OCI-LY7 (cell line): Measurements from ENCODE around the gene RIPK1. TPM values are rescaled to one million over a fixed set of nuclear protein-coding genes. Genes with fewer than 3 reads are reported as not detected.

Source experiments
- BruUV-seq: library from RNA; stranded (reverse); fragments of 400-500 nt; replicated peaks from 2 replicates; lab custom pipeline; 2021; lab: Mats Ljungman, UMichigan
- CTCF ChIA-PET: fragments of 300-600 bp; sonication (Branson Sonifier 250); formaldehyde crosslinking; loops from one replicate; lab custom pipeline; 2022; ENCODE audit warnings: antibody characterized with exemption; ENCODE audit not compliant: unreplicated experiment; lab: Charles Lee
- POLR2A ChIA-PET: fragments of 300-600 bp; sonication (Branson Sonifier 250); formaldehyde crosslinking; loops from one replicate; lab custom pipeline; 2022; ENCODE audit warnings: antibody characterized with exemption; lab: Charles Lee
- DNase-seq: peaks from one replicate; pipeline ENCODE4 v3.0.0-alpha.2; 2015; ENCODE audit warnings: low spot score
- H2AFZ ChIP-seq: fragments of 200-600 bp; sonication (generic), shearing (Covaris generic); 2 replicates; pipeline ENCODE4 v1.6.1; 2014; ENCODE audit warnings: mild to moderate bottlenecking, antibody characterized with exemption, low read length, moderate library complexity
- H3K27ac ChIP-seq: fragments of 200-600 bp; sonication (generic); 2 replicates; pipeline ENCODE4 v1.5.1; 2014; ENCODE audit warnings: mixed run types, low read depth, mild to moderate bottlenecking, moderate library complexity, low read length, inconsistent platforms; ENCODE audit not compliant: poor library complexity, severe bottlenecking
- H3K36me3 ChIP-seq: fragments of 200-600 bp; sonication (generic); 2 replicates; pipeline ENCODE4 v1.6.1; 2014; ENCODE audit warnings: mild to moderate bottlenecking, antibody characterized with exemption, low read length, moderate library complexity, mixed read lengths; ENCODE audit not compliant: insufficient read depth
- H3K4me1 ChIP-seq: fragments of 200-600 bp; sonication (generic); 2 replicates; pipeline ENCODE4 v1.5.1; 2014; ENCODE audit warnings: mild to moderate bottlenecking, low read length; ENCODE audit not compliant: insufficient read depth, poor library complexity, severe bottlenecking
- H3K4me2 ChIP-seq: fragments of 200-600 bp; sonication (generic); 2 replicates; pipeline ENCODE4 v1.6.1; 2014; ENCODE audit warnings: mild to moderate bottlenecking, low read length
- H3K4me3 ChIP-seq: fragments of 200-600 bp; sonication (generic); 2 replicates; pipeline ENCODE4 v1.5.1; 2014; ENCODE audit warnings: mild to moderate bottlenecking, low read depth, low read length; ENCODE audit not compliant: poor library complexity, severe bottlenecking
- H3K79me2 ChIP-seq: fragments of 200-600 bp; sonication (generic); 2 replicates; pipeline ENCODE4 v1.6.1; 2016; ENCODE audit warnings: low read depth, mild to moderate bottlenecking, low read length, moderate library complexity, mixed read lengths; ENCODE audit not compliant: insufficient read depth
- H3K9me2 ChIP-seq: fragments of 200-600 bp; sonication (generic); 2 replicates; pipeline ENCODE4 v1.6.1; 2016; ENCODE audit warnings: mild to moderate bottlenecking, low read length, mixed read lengths; ENCODE audit not compliant: insufficient read depth
- H3K9me3 ChIP-seq: fragments of 200-600 bp; sonication (generic); 2 replicates; pipeline ENCODE4 v1.6.1; 2014; ENCODE audit warnings: mild to moderate bottlenecking, mixed run types, low read length, mixed read lengths
- H4K20me1 ChIP-seq: fragments of 200-600 bp; sonication (generic); 2 replicates; pipeline ENCODE4 v1.6.1; 2014; ENCODE audit warnings: mild to moderate bottlenecking, antibody characterized with exemption, low read length, moderate library complexity, mixed read lengths; ENCODE audit not compliant: insufficient read depth
- CTCF ChIP-seq: fragments of 200-600 bp; sonication (generic); conservative IDR thresholded peaks from 2 replicates; pipeline ENCODE4 v1.5.1; 2014; ENCODE audit warnings: mild to moderate bottlenecking, antibody characterized with exemption, low read length, moderate library complexity, mixed read lengths
- EZH2phosphoT487 ChIP-seq: fragments of 200-600 bp; sonication (generic); IDR thresholded peaks from 2 replicates; pipeline ENCODE4 v1.6.1; 2018; ENCODE audit warnings: low read depth, borderline replicate concordance, mild to moderate bottlenecking, mixed run types, antibody characterized with exemption, low read length, moderate library complexity, mixed read lengths
- intact Hi-C: fragments of 100-400 bp; cut with micrococcal nuclease; formaldehyde crosslinking; loops from one replicate; pipeline ENCODE4 v1.10.0; 2022; ENCODE audit not compliant: unreplicated experiment
- total RNA-seq, 2 experiments: library from RNA; depleted of rRNA in 1 of 2; stranded (reverse); fragments of >200 nt in 1 of 2; shearing (Covaris generic) in 1 of 2; gene quantifications; 2 replicates each; pipeline ENCODE4 v1.2.3, GENCODE V29; 2014 to 2022

The RIPK1 gene
- total RNA-seq, 2 experiments from 2014 or later = 7.5 to 8.4 TPM

- no peak for TF ChIP-seq CTCF
- no peak for TF ChIP-seq EZH2phosphoT487
- intact Hi-C loops = loop anchor here (2.0 kb wide), 1 partner anchor 120 kb away; the partner anchor contains the start of gene NQO2
- H3K9me2 ChIP-seq = no peaks in the 10 kb centered on the region
- peak overlapping the region; percentile 47 for H2AFZ ChIP-seq
- H3K27ac ChIP-seq = no peak overlapping the region
- no peak for DNase-seq
- CTCF ChIA-PET = interaction anchor here (0.5 to 0.8 kb wide), 2 partner anchors 43 to 128 kb away, joined by 3 read pairs; no protein-coding TSS in a partner anchor
- TSS peak; percentile 51 for BruUV-seq
- H3K36me3 ChIP-seq = 0 out of 2 replicates have a peak, but pooled peaks cover 3% of the 10 kb centered on the region
- H3K4me1 ChIP-seq = peaks cover 22% of the 10 kb centered on the region
- POLR2A ChIA-PET = interaction anchor here (0.6 to 2.4 kb wide), 7 partner anchors 32 to 1673 kb away, joined by 3 to 13 read pairs (median 4); no protein-coding TSS in a partner anchor
- H3K9me3 ChIP-seq = no peaks in the 10 kb centered on the region
- no peaks in the 10 kb centered on the region for H4K20me1 ChIP-seq
- peak overlapping the region; percentile 81 for H3K4me3 ChIP-seq
- H3K4me2 ChIP-seq = peak overlapping the region; percentile 95
- no peaks in the 10 kb centered on the region for H3K79me2 ChIP-seq
Measured at GRCh38 chr6:3119040-3119723, 50.9 kb downstream of the RIPK1 start.

- Histone ChIP-seq H3K4me2 (no peak overlapping the region), H2AFZ (no peak overlapping the region), H3K9me2 (no peaks in the 10 kb centered on the region), H3K79me2 (no peaks in the 10 kb centered on the region), H3K4me1 (peaks cover 37% of the 10 kb centered on the region), H3K4me3 (no peak overlapping the region), H4K20me1 (no peaks in the 10 kb centered on the region), H3K36me3 (no peaks in the 10 kb centered on the region), H3K9me3 (no peaks in the 10 kb centered on the region), H3K27ac (no peak overlapping the region)
- TF ChIP-seq EZH2phosphoT487 (no peak), CTCF (no peak)
- no peak for DNase-seq
- BruUV-seq = no TSS peak
- CTCF ChIA-PET = no interaction called here
- intact Hi-C loops = loop anchor here (10.0 kb wide), 1 partner anchor 234 kb away; no protein-coding TSS in a partner anchor
- POLR2A ChIA-PET = no interaction called here
Measured at GRCh38 chr6:3120765-3121089, 52.4 kb downstream of the RIPK1 start.

- H3K79me2 ChIP-seq = no peaks in the 10 kb centered on the region
- no TSS peak for BruUV-seq
- TF ChIP-seq EZH2phosphoT487 (no peak), CTCF (no peak)
- no peak overlapping the region for H3K4me2 ChIP-seq
- no peaks in the 10 kb centered on the region for H3K9me3 ChIP-seq
- ChIA-PET CTCF (no interaction called here), POLR2A (no interaction called here)
- no peaks in the 10 kb centered on the region for H4K20me1 ChIP-seq
- H3K9me2 ChIP-seq = no peaks in the 10 kb centered on the region
- H2AFZ ChIP-seq = no peak overlapping the region
- DNase-seq = no peak
- peaks cover 34% of the 10 kb centered on the region for H3K4me1 ChIP-seq
- H3K4me3 ChIP-seq = no peak overlapping the region
- intact Hi-C loops = loop anchor here (10.0 kb wide), 1 partner anchor 232 kb away; no protein-coding TSS in a partner anchor
- H3K27ac ChIP-seq = no peak overlapping the region
- H3K36me3 ChIP-seq = no peaks in the 10 kb centered on the region
Measured at GRCh38 chr6:3122823-3123182, 54.5 kb downstream of the RIPK1 start.
